OCI-LY7 (cell line): ENCODE measurements around the gene SLC23A1.
"Not testable (repeated sequence)": the region's sequence is repeated elsewhere in the genome, so short reads cannot be mapped to it uniquely, and the experiment has no call there.

Source experiments
- CTCF ChIP-seq: fragments of 200-600 bp; sonication (generic); conservative IDR thresholded peaks from 2 replicates; pipeline ENCODE4 v1.5.1; 2014; ENCODE audit warnings: mild to moderate bottlenecking, antibody characterized with exemption, low read length, moderate library complexity, mixed read lengths
- EZH2phosphoT487 ChIP-seq: fragments of 200-600 bp; sonication (generic); IDR thresholded peaks from 2 replicates; pipeline ENCODE4 v1.6.1; 2018; ENCODE audit warnings: low read depth, borderline replicate concordance, mild to moderate bottlenecking, mixed run types, antibody characterized with exemption, low read length, moderate library complexity, mixed read lengths

- not testable (repeated sequence) for TF ChIP-seq CTCF, EZH2phosphoT487
These were observed 37.7 kb downstream of the SLC23A1 start for GRCh38 chr5:139345442-139345841.
